HepG2 (cell line): ENCODE data around the gene ERCC6L2. TPM values are rescaled to one million over a fixed set of nuclear protein-coding genes. Genes with fewer than 3 reads are reported as not detected.

Experiments
- ATAD3A ChIP-seq: sonication (generic); formaldehyde crosslinking; IDR thresholded peaks from 2 replicates; pipeline ENCODE4 v1.4.0; 2020; ENCODE audit warnings: missing genetic modification reagents
- BCL3 ChIP-seq: sonication (generic); formaldehyde crosslinking; IDR thresholded peaks from 2 replicates; pipeline ENCODE4 v1.5.1; 2020; ENCODE audit warnings: mild to moderate bottlenecking, missing genetic modification reagents, moderate library complexity
- CTCF ChIP-seq: sonication (generic); formaldehyde crosslinking; IDR thresholded peaks from 2 replicates; pipeline ENCODE4 v1.5.0; 2020; ENCODE audit warnings: mild to moderate bottlenecking, missing genetic modification reagents, moderate library complexity
- E2F2 ChIP-seq: sonication (generic); formaldehyde crosslinking; IDR thresholded peaks from 2 replicates; pipeline ENCODE4 v1.4.0; 2020; ENCODE audit warnings: missing genetic modification reagents, borderline replicate concordance
- HOXA7 ChIP-seq: sonication (generic); formaldehyde crosslinking; IDR thresholded peaks from 2 replicates; pipeline ENCODE4 v1.8.1; 2022; ENCODE audit warnings: mild to moderate bottlenecking, missing genetic modification reagents, moderate library complexity
- MBNL3 ChIP-seq: fragments of 250-450 bp; sonication (Bioruptor Pico); conservative IDR thresholded peaks from 2 replicates; pipeline ENCODE4 v1.8.0; 2022; ENCODE audit warnings: mild to moderate bottlenecking, inconsistent platforms
- PATZ1 ChIP-seq: sonication (generic); formaldehyde crosslinking; IDR thresholded peaks from 2 replicates; pipeline ENCODE4 v1.4.0; 2020; ENCODE audit warnings: missing genetic modification reagents
- RBM22 ChIP-seq: fragments of 200-400 bp; formaldehyde crosslinking; optimal IDR thresholded peaks from 2 replicates; pipeline ENCODE3; 2017; ENCODE audit warnings: mild to moderate bottlenecking, low read length, moderate library complexity
- RELA ChIP-seq: sonication (generic); formaldehyde crosslinking; IDR thresholded peaks from 2 replicates; pipeline ENCODE4 v1.4.0; 2020; ENCODE audit warnings: missing genetic modification reagents
- REPIN1 ChIP-seq: sonication (generic); formaldehyde crosslinking; IDR thresholded peaks from 2 replicates; pipeline ENCODE4 v1.8.0; 2022; ENCODE audit warnings: missing genetic modification reagents, low read depth, mild to moderate bottlenecking, borderline replicate concordance
- SOX5 ChIP-seq: IDR thresholded peaks from 2 replicates; pipeline ENCODE4 v1.6.1; 2016; ENCODE audit warnings: borderline replicate concordance
- TFE3 ChIP-seq: IDR thresholded peaks from 2 replicates; pipeline ENCODE4 v1.6.1; 2016
- TIGD3 ChIP-seq: sonication (generic); formaldehyde crosslinking; IDR thresholded peaks from 2 replicates; pipeline ENCODE4 v1.5.1; 2020; ENCODE audit warnings: mild to moderate bottlenecking, missing genetic modification reagents, borderline replicate concordance
- ZBTB34 ChIP-seq: sonication (generic); formaldehyde crosslinking; IDR thresholded peaks from 2 replicates; pipeline ENCODE4 v1.8.0; 2022; ENCODE audit warnings: mild to moderate bottlenecking, missing genetic modification reagents
- ZNF33A ChIP-seq: sonication (generic); formaldehyde crosslinking; IDR thresholded peaks from 2 replicates; pipeline ENCODE4 v1.5.1; 2020; ENCODE audit warnings: missing genetic modification reagents, mild to moderate bottlenecking, moderate library complexity, borderline replicate concordance
- ZNF773 ChIP-seq: sonication (generic); formaldehyde crosslinking; IDR thresholded peaks from 2 replicates; pipeline ENCODE4 v1.4.0; 2020; ENCODE audit warnings: missing genetic modification reagents, borderline replicate concordance
- polyA plus RNA-seq, 8 experiments: library from polyadenylated mRNA; depleted of rRNA in 3 of 8; stranded (reverse) in 7 of 8; unstranded in 1 of 8; fragments of >200 nt; fragmentation: Illumina TruSeq in 4 of 8; extraction: Trizol in 4 of 8; gene quantifications; 2 replicates each; pipeline versions ENCODE4 v1.2.1 to v1.2.3, GENCODE V29; 2011 to 2016; ENCODE audit warnings: low read depth in 4 of 8, missing spikeins in 1 of 8, mixed read lengths in 1 of 8; ENCODE audit not compliant: insufficient read depth in 1 of 8
- total RNA-seq, 5 experiments: library from RNA; depleted of rRNA; stranded (reverse); fragments of >200 nt; fragmentation: Illumina TruSeq; extraction: Trizol; gene quantifications; 2 replicates each; pipeline ENCODE4 v1.2.3, GENCODE V29; 2016; ENCODE audit warnings: low read depth in 1 of 5

Gene ERCC6L2
- total and polyA plus RNA-seq, 2 of the 13 experiments (the other 11 are each of a cell fraction or from before 2014, with no cell fraction given): 13.4 to 45.9 TPM

GRCh38 chr9:95875305-95876137, at the start of gene ERCC6L2 (continued):
- TF ChIP-seq SOX5 (CRISPR knock-in tag) (no peak; the same call in 1 of the 2 replicates), REPIN1 (CRISPR knock-in tag) (peak; percentile 91; the same call in 1 of the 2 replicates), ZBTB34 (CRISPR knock-in tag) (peak; percentile 48; the same call in 1 of the 2 replicates), ZNF773 (no peak; the same call in 1 of the 2 replicates), RELA (CRISPR knock-in tag) (0 out of 2 replicates have a peak, but pooled peaks have one; percentile 35), E2F2 (CRISPR knock-in tag) (peak; percentile 86; the same call in 1 of the 2 replicates), ZNF33A (CRISPR knock-in tag) (0 out of 2 replicates have a peak, but pooled peaks have one; percentile 60), HOXA7 (CRISPR knock-in tag) (peak; percentile 59; the same call in 1 of the 2 replicates), PATZ1 (CRISPR knock-in tag) (peak; percentile 79), TFE3 (peak; percentile 61; the same call in 1 of the 2 replicates), ATAD3A (CRISPR knock-in tag) (no peak), CTCF (CRISPR knock-in tag) (peak; percentile 42), MBNL3 (CRISPR knock-in tag) (no peak), TIGD3 (CRISPR knock-in tag) (no peak), RBM22 (no peak), BCL3 (CRISPR knock-in tag) (peak; percentile 80)
